GM13977 (cell line): ENCODE results near the gene PHF21A.
"Not testable (repeated sequence)": the region's sequence is repeated elsewhere in the genome, so short reads cannot be mapped to it uniquely, and the experiment has no call there.

Source experiments
- DNase-seq: peaks from one replicate; pipeline ENCODE4 v3.0.0; 2012; ENCODE audit warnings: low spot score
- CTCF ChIP-seq: IDR thresholded peaks from 2 replicates; pipeline ENCODE4 v1.5.1; 2012; ENCODE audit warnings: mild to moderate bottlenecking, control low read depth; ENCODE audit not compliant: insufficient read depth; ENCODE audit errors: extremely low read depth, missing control alignments
- in situ Hi-C: fragments of 300-500 bp; cut with MboI; formaldehyde crosslinking; loops from one replicate; pipeline ENCODE4 v1.12.0; 2022; ENCODE audit warnings: low sequenced_read_pairs, low pct_unique_long_range_greater_than_20kb, mixed read lengths, inconsistent platforms; ENCODE audit not compliant: unreplicated experiment

Gene PHF21A

GRCh38 chr11:45906965-45907611 is 214.2 kb downstream of the PHF21A start, which contains the start of gene FREY1:
Gene FREY1 (minus strand): TSS chr11:45907271. CDS start chr11:45907245, 26 bp downstream.
- in situ Hi-C loops = no loop called here
- no peak for DNase-seq
- no peak for TF ChIP-seq CTCF

- in situ Hi-C loops = no loop called here
- TF ChIP-seq CTCF = no peak
- no peak for DNase-seq
Observed at GRCh38 chr11:45906096-45906682, 215.1 kb downstream of the PHF21A start.

DNA sequence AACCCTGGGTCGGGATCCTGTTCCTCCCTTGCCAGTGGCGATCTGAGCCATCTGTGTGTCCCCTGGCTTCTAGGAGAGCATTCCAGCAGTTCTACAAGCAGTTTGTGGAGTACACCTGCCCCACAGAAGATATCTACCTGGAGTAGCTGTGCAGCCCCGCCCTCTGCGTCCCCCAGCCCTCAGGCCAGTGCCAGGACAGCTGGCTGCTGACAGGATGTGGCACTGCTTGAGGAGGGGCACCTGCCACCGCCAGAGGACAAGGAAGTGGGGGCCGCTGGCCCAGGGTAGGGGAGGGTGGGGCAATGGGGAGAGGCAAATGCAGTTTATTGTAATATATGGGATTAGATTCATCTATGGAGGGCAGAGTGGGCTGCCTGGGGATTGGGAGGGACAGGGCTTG is 215.7 kb downstream of the PHF21A start:
- in situ Hi-C loops, DNase-seq: not testable (repeated sequence)

GRCh38 chr11:45905095-45905494 is 216.2 kb downstream of the PHF21A start:
- in situ Hi-C loops = no loop called here
- DNase-seq = no peak
- TF ChIP-seq CTCF = no peak

DNA sequence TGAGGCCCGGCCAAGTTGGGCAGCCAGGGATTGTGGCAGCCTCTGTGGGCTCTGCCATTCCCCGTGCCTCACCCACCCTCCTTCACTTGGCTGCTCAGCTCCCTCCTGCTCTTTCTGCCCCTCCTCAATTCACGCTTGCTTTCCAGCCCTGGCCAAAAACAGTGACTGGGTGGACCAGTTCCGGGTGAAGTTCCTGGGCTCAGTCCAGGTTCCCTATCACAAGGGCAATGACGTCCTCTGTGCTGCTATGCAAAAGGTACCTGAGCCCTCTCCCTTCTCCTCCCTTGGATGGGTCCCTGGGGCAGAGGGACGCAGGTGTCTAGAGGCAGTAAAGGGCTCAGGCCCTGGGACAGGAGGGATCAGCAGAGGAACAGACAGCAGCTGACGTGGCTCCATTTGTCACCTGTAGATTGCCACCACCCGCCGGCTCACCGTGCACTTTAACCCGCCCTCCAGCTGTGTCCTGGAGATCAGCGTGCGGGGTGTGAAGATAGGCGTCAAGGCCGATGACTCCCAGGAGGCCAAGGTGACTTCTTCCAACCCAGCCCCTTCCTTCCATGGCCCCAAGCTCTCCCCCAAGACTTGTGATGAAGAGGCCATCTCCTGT is 216.8 kb downstream of the PHF21A start:
- DNase-seq = no peak
- no peak for TF ChIP-seq CTCF
- in situ Hi-C loops = no loop called here

GRCh38 chr11:45902452-45903380 is 218.5 kb downstream of the PHF21A start:
- no peak for DNase-seq
- TF ChIP-seq CTCF = no peak
- in situ Hi-C loops = no loop called here
